HepG2 (cell line): Measurements from ENCODE around the gene ATG16L1. TPM values are rescaled to one million over a fixed set of nuclear protein-coding genes. Genes with fewer than 3 reads are reported as not detected.

Source experiments
- ATAC-seq: fragments of 200-7000 bp; cut with Tn5 transposase; 3 replicates; pipeline ENCODE4 v1.9.1; 2020; ENCODE audit warnings: mild to moderate bottlenecking, moderate library complexity
- BruUV-seq: library from RNA; stranded (reverse); fragments of 400-500 nt; replicated peaks from 2 replicates; lab custom pipeline; 2021; lab: Mats Ljungman, UMichigan
- CTCF ChIA-PET: fragments of 300-600 bp; formaldehyde crosslinking; extraction: SDS; loops from one replicate; lab custom pipeline; 2021; ENCODE audit warnings: low total read pairs, inconsistent platforms, low intra/inter-chr PET ratio; lab: Yijun Ruan, JAX
- POLR2A ChIA-PET: fragments of 350-600 bp; sonication (Branson Sonifier 250); formaldehyde crosslinking; loops from one replicate; lab custom pipeline; 2020; ENCODE audit warnings: antibody characterized with exemption, inconsistent platforms; lab: Yijun Ruan, JAX
- DNase-seq: peaks from one replicate; pipeline ENCODE4 v3.0.0-alpha.2; 2015; ENCODE audit warnings: low spot score
- FAIRE-seq: peaks from 3 replicates; lab custom pipeline; 2011; peaks lifted over from hg19 to GRCh38; lab: Jason Lieb, UNC
- H2AFZ ChIP-seq: one replicate; pipeline ENCODE4 v1.6.1; 2011; ENCODE audit warnings: low read length, inconsistent platforms
- H3K27ac ChIP-seq: fragments of 300-600 bp; 3 replicates; pipeline ENCODE4 v1.8.0; 2011; ENCODE audit warnings: mixed run types, mild to moderate bottlenecking, mixed read lengths, low read length, inconsistent platforms; ENCODE audit not compliant: insufficient read depth; ENCODE audit errors: extremely low read length
- H3K27me3 ChIP-seq, 2 experiments: fragments of 200-600 bp in 1 of 2; 2 replicates in 1 of 2; 3 replicates in 1 of 2; pipeline versions ENCODE4 v1.6.0 to v1.8.0; 2011; ENCODE audit warnings: low read length in 2 of 2, mild to moderate bottlenecking in 2 of 2, moderate library complexity in 2 of 2, inconsistent platforms in 1 of 2; ENCODE audit not compliant: insufficient read depth in 2 of 2, control insufficient read depth in 1 of 2
- H3K36me3 ChIP-seq, 2 experiments: fragments of 200-600 bp in 1 of 2; replicated peaks in 1 of 2; 2 replicates in 1 of 2; 3 replicates in 1 of 2; pipeline versions ENCODE4 v1.5.1 to v1.8.0; 2011; ENCODE audit warnings: low read length in 2 of 2, inconsistent platforms in 1 of 2; ENCODE audit not compliant: insufficient read depth in 2 of 2, control insufficient read depth in 1 of 2
- H3K4me1 ChIP-seq: 2 replicates; pipeline ENCODE4 v1.5.1; 2012; ENCODE audit warnings: low read length, inconsistent platforms; ENCODE audit not compliant: insufficient read depth
- H3K4me2 ChIP-seq: 2 replicates; pipeline ENCODE4 v1.6.0; 2011; ENCODE audit warnings: low read depth, low read length, inconsistent platforms
- H3K4me3 ChIP-seq, 3 experiments: fragments of 200-600 bp in 1 of 3; sonication (generic), shearing (Covaris generic) in 1 of 3; replicated peaks in 1 of 3; 2 replicates each; pipeline ENCODE4 v1.5.1; 2011 to 2016; ENCODE audit warnings: low read length in 3 of 3, inconsistent platforms in 2 of 3, low read depth in 2 of 3, mild to moderate bottlenecking in 2 of 3, control low read depth in 1 of 3, mixed read lengths in 1 of 3; ENCODE audit not compliant: insufficient read depth in 1 of 3
- H3K79me2 ChIP-seq: one replicate; pipeline ENCODE4 v1.6.1; 2011; ENCODE audit warnings: low read length, inconsistent platforms; ENCODE audit not compliant: insufficient read depth
- H3K9ac ChIP-seq: 2 replicates; pipeline ENCODE4 v1.6.0; 2011; ENCODE audit warnings: mild to moderate bottlenecking, low read depth, low read length, inconsistent platforms; ENCODE audit not compliant: insufficient read depth
- H3K9me3 ChIP-seq: 2 replicates; pipeline ENCODE4 v1.5.1; 2012; ENCODE audit warnings: mild to moderate bottlenecking, low read length
- H4K20me1 ChIP-seq: 2 replicates; pipeline ENCODE4 v1.6.0; 2011; ENCODE audit warnings: inconsistent platforms, mild to moderate bottlenecking, low read length, moderate library complexity; ENCODE audit not compliant: insufficient read depth
- AGO2 ChIP-seq: fragments of 200-400 bp; formaldehyde crosslinking; optimal IDR thresholded peaks from 2 replicates; pipeline ENCODE3; 2017; ENCODE audit warnings: mild to moderate bottlenecking, low read depth, low read length, moderate library complexity
- CTCF ChIP-seq: sonication (generic); formaldehyde crosslinking; IDR thresholded peaks from 2 replicates; pipeline ENCODE4 v1.5.0; 2020; ENCODE audit warnings: mild to moderate bottlenecking, missing genetic modification reagents, moderate library complexity
- FOSL2 ChIP-seq: sonication (generic); formaldehyde crosslinking; IDR thresholded peaks from 2 replicates; pipeline ENCODE4 v1.4.0; 2020; ENCODE audit warnings: missing genetic modification reagents
- HNF4G ChIP-seq, 2 experiments: sonication (generic) in 1 of 2; formaldehyde crosslinking in 1 of 2; IDR thresholded peaks; 2 replicates each; pipeline versions ENCODE4 v1.4.0 to v1.6.1; 2011 to 2020; ENCODE audit warnings: borderline replicate concordance in 2 of 2, low read depth in 2 of 2, mild to moderate bottlenecking in 2 of 2, low read length in 1 of 2, missing genetic modification reagents in 1 of 2, moderate library complexity in 1 of 2
- MNT ChIP-seq: fragments of 450-650 bp; IDR thresholded peaks from 2 replicates; pipeline ENCODE4 v1.6.1; 2016
- NFYC ChIP-seq: IDR thresholded peaks from 2 replicates; pipeline ENCODE4 v1.6.1; 2016; ENCODE audit warnings: missing genetic modification reagents, missing compliant biosample characterization
- NR2F2 ChIP-seq: IDR thresholded peaks from 2 replicates; pipeline ENCODE4 v1.6.1; 2012; ENCODE audit warnings: low read depth, inconsistent platforms, borderline replicate concordance
- NRL ChIP-seq: sonication (generic); formaldehyde crosslinking; IDR thresholded peaks from 2 replicates; pipeline ENCODE4 v1.5.0; 2020; ENCODE audit warnings: missing genetic modification reagents, mild to moderate bottlenecking, moderate library complexity, borderline replicate concordance
- RAD21 ChIP-seq: fragments of 450-650 bp; formaldehyde crosslinking; IDR thresholded peaks from 2 replicates; pipeline ENCODE4 v1.5.0; 2020; ENCODE audit warnings: mild to moderate bottlenecking
- RAD51 ChIP-seq: fragments of 450-650 bp; IDR thresholded peaks from 2 replicates; pipeline ENCODE4 v1.6.1; 2016; ENCODE audit warnings: borderline replicate concordance
- ZBTB7A ChIP-seq: sonication (generic); formaldehyde crosslinking; IDR thresholded peaks from 2 replicates; pipeline ENCODE4 v1.8.0; 2022; ENCODE audit warnings: mild to moderate bottlenecking, missing genetic modification reagents
- ZFP36L1 ChIP-seq: sonication (generic); formaldehyde crosslinking; IDR thresholded peaks from 2 replicates; pipeline ENCODE4 v1.8.0; 2022; ENCODE audit warnings: mild to moderate bottlenecking, missing genetic modification reagents, moderate library complexity
- ZFY ChIP-seq: sonication (generic); formaldehyde crosslinking; IDR thresholded peaks from 2 replicates; pipeline ENCODE4 v1.4.0; 2020; ENCODE audit warnings: missing genetic modification reagents
- ZNF431 ChIP-seq: sonication (generic); formaldehyde crosslinking; IDR thresholded peaks from 2 replicates; pipeline ENCODE4 v1.9.0; 2022; ENCODE audit warnings: missing genetic modification reagents, low read depth, mild to moderate bottlenecking, borderline replicate concordance
- ZNF501 ChIP-seq: sonication (generic); formaldehyde crosslinking; IDR thresholded peaks from 2 replicates; pipeline ENCODE4 v1.5.1; 2020; ENCODE audit warnings: mild to moderate bottlenecking, moderate library complexity, missing genetic modification reagents
- ZNF674 ChIP-seq: sonication (generic); formaldehyde crosslinking; IDR thresholded peaks from 2 replicates; pipeline ENCODE4 v1.5.0; 2020; ENCODE audit warnings: low read depth, mild to moderate bottlenecking, missing genetic modification reagents
- ZNF891 ChIP-seq: sonication (generic); formaldehyde crosslinking; IDR thresholded peaks from 2 replicates; pipeline ENCODE4 v1.5.0; 2020; ENCODE audit warnings: mild to moderate bottlenecking, missing genetic modification reagents
- WGBS: methylation state at CpG from one replicate; pipeline ENCODE4 v1.1.6; 2017; ENCODE audit warnings: low lambda C conversion rate; 5-methylcytosine and 5-hydroxymethylcytosine counted together
- in situ Hi-C: cut with HindIII; loops from 2 replicates; pipeline ENCODE4 v1.10.0; 2017; ENCODE audit warnings: low pct_unique_long_range_greater_than_20kb; ENCODE audit not compliant: extremely low pct_ligation_motif_present
- intact Hi-C: fragments of 100-400 bp; cut with micrococcal nuclease; formaldehyde crosslinking; loops from one replicate; pipeline ENCODE4 v1.10.0; 2022; ENCODE audit not compliant: unreplicated experiment
- polyA plus RNA-seq, 8 experiments: library from polyadenylated mRNA; depleted of rRNA in 3 of 8; stranded (reverse) in 7 of 8; unstranded in 1 of 8; fragments of >200 nt; fragmentation: Illumina TruSeq in 4 of 8; extraction: Trizol in 4 of 8; gene quantifications; 2 replicates each; pipeline versions ENCODE4 v1.2.1 to v1.2.3, GENCODE V29; 2011 to 2016; ENCODE audit warnings: low read depth in 4 of 8, missing spikeins in 1 of 8, mixed read lengths in 1 of 8; ENCODE audit not compliant: insufficient read depth in 1 of 8
- total RNA-seq, 5 experiments: library from RNA; depleted of rRNA; stranded (reverse); fragments of >200 nt; fragmentation: Illumina TruSeq; extraction: Trizol; gene quantifications; 2 replicates each; pipeline ENCODE4 v1.2.3, GENCODE V29; 2016; ENCODE audit warnings: low read depth in 1 of 5

ATG16L1 gene
- total and polyA plus RNA-seq, 2 of the 13 experiments (the other 11 are each of a cell fraction or from before 2014, with no cell fraction given): 26.0 to 51.7 TPM

DNA sequence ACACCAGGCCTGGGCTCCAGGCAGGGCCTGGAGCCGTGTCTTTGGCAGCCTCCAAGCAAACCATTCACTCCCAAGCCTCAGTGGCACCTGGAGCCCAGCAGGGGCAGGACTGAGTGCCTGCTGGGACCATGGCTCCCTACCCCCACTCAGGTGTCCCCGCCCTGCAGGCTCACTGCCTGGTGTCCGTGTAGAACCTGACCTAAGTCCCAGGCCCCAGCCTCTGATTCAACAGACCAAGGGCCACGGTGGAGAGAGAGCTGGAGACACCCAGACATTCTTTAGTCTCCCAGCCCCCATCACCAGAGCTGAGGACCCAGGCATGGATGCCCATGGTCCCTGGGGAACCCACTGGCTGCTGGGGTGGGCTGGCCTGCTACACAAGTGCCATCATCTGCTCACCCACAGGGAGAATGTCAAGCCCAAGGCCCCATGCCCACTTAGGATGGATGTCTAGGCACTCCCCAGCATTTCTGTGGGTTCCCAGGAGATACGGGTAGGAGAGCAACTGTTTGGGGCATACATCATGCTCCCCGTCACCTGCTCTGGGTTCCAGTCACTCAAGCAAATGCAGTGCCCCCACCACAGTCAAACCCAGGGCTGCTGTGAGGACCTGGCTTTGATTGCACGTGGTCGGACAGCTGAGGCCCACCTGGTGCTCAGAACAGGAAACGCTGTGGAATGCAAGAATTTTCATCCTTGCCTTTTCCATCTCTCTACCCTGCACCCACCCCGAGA, 42.9 kb upstream of the ATG16L1 start:
- CTCF ChIA-PET: no interaction called here
- Histone ChIP-seq H4K20me1 (no peaks in the 10 kb centered on the region), H3K27ac (no peak overlapping the region), H3K79me2 (no peaks in the 10 kb centered on the region), H3K4me3 (no peak overlapping the region), H2AFZ (no peak overlapping the region), H3K4me1 (peaks cover 30% of the 10 kb centered on the region), H3K9ac (no peak overlapping the region), H3K27me3 (no peaks in the 10 kb centered on the region), H3K4me2 (no peak overlapping the region), H3K9me3 (no peaks in the 10 kb centered on the region), H3K36me3 (peaks cover 2 to 15% of the 10 kb centered on the region in 2 experiments; a peak in 4 of 5 replicates)
- in situ Hi-C loops: no loop called here
- POLR2A ChIA-PET: no interaction called here
- BruUV-seq: no TSS peak
- no peak for FAIRE-seq
- peak; percentile 78 for ATAC-seq
- WGBS: 45% methylated on average over 5 of the region's 10 CpGs
- intact Hi-C loops: no loop called here
- DNase-seq: peak; percentile 59
- peak; percentile 41 for TF ChIP-seq RAD21 (CRISPR knock-in tag)
- TF ChIP-seq AGO2: peak; percentile 82
- TF ChIP-seq ZFP36L1 (CRISPR knock-in tag): no peak
- TF ChIP-seq ZNF431 (CRISPR knock-in tag): peak; percentile 62; the same call in 1 of the 2 replicates
- 0 out of 2 replicates have a peak, but pooled peaks have one; percentile 26 for TF ChIP-seq ZBTB7A
- no peak for TF ChIP-seq ZNF674 (CRISPR knock-in tag)
- no peak for TF ChIP-seq RAD51
- peak; percentile 19; the same call in 1 of the 2 replicates for TF ChIP-seq FOSL2
- TF ChIP-seq NRL (CRISPR knock-in tag): 0 out of 2 replicates have a peak, but pooled peaks have one; percentile 57
- no peak for TF ChIP-seq NFYC (CRISPR knock-in tag)
- no peak for TF ChIP-seq NR2F2
- TF ChIP-seq ZFY (CRISPR knock-in tag): peak; percentile 26; the same call in 1 of the 2 replicates
- peak; percentile 68; the same call in 1 of the 2 replicates for TF ChIP-seq ZNF891 (CRISPR knock-in tag)
- TF ChIP-seq MNT: no peak
- 0 out of 2 replicates have a peak, but pooled peaks have one; percentile 8 for TF ChIP-seq HNF4G (IDR thresholded peaks at IDR 0.05; ENCODE audit: borderline replicate concordance, low read depth, low read length)
- TF ChIP-seq HNF4G (CRISPR knock-in tag; IDR thresholded peaks at IDR 0.05; ENCODE audit: borderline replicate concordance, low read depth): no peak
- TF ChIP-seq ZNF501 (CRISPR knock-in tag): no peak
- TF ChIP-seq CTCF: peak; percentile 13; the same call in 1 of the 2 replicates
